HCT116 (cell line): ENCODE results near the gene PURA. TPM values are rescaled to one million over a fixed set of nuclear protein-coding genes. Genes with fewer than 3 reads are reported as not detected.

Source experiments
- ATAC-seq: fragments of 200-7000 bp; cut with Tn5 transposase; 2 replicates; pipeline ENCODE4 v1.9.1; 2020; ENCODE audit warnings: mild to moderate bottlenecking, moderate library complexity
- BruUV-seq: library from RNA; stranded (reverse); fragments of 400-500 nt; replicated peaks from 2 replicates; lab custom pipeline; 2021; lab: Mats Ljungman, UMichigan
- CTCF ChIA-PET: fragments of 300-600 bp; sonication (Branson Sonifier 250); formaldehyde crosslinking; loops from one replicate; lab custom pipeline; 2021; ENCODE audit warnings: antibody characterized with exemption; lab: Charles Lee
- POLR2A ChIA-PET: fragments of 300-600, 350-600 bp; sonication (Branson Sonifier 250); formaldehyde crosslinking; loops from one replicate; lab custom pipeline; 2021; ENCODE audit warnings: antibody characterized with exemption; lab: Charles Lee
- RAD21 ChIA-PET, 2 experiments: fragments of 300-600 bp; sonication (Branson Sonifier 250); formaldehyde crosslinking; loops; one replicate each; lab custom pipeline; 2023; ENCODE audit warnings: low total read pairs in 2 of 2; ENCODE audit not compliant: uncharacterized antibody in 2 of 2, unreplicated experiment in 2 of 2, low non-redundant PET in 1 of 2; lab: Charles Lee
- DNase-seq: peaks from one replicate; pipeline ENCODE4 v3.0.0-alpha.2; 2010; ENCODE audit warnings: low read depth, low spot score
- H2AFZ ChIP-seq: fragments of 200-600 bp; shearing (Covaris generic), sonication (generic); 2 replicates; pipeline ENCODE4 v1.6.1; 2017; ENCODE audit warnings: low read depth, mixed run types, mixed read lengths, antibody characterized with exemption, low read length; ENCODE audit not compliant: poor library complexity, severe bottlenecking
- H3K27ac ChIP-seq: 2 replicates; pipeline ENCODE4 v1.5.1; 2012; ENCODE audit warnings: low read depth, low read length
- H3K27me3 ChIP-seq: fragments of 200-600 bp; sonication (generic); 2 replicates; pipeline ENCODE4 v1.6.1; 2016; ENCODE audit warnings: mixed run types, low read length, mixed read lengths; ENCODE audit not compliant: insufficient read depth
- H3K36me3 ChIP-seq, 2 experiments: fragments of 200-500 bp in 1 of 2; fragments of 200-600 bp in 1 of 2; sonication (Bioruptor generic) in 1 of 2; sonication (generic) in 1 of 2; 2 replicates each; pipeline versions ENCODE4 v1.5.1 to v1.6.1; 2014 to 2016; ENCODE audit warnings: low read length in 2 of 2, inconsistent platforms in 1 of 2, mixed read lengths in 1 of 2, mixed run types in 1 of 2; ENCODE audit not compliant: insufficient read depth in 2 of 2, control insufficient read depth in 1 of 2
- H3K4me1 ChIP-seq, 2 experiments: fragments of 200-600 bp in 1 of 2; sonication (generic) in 1 of 2; 2 replicates each; pipeline versions ENCODE4 v1.5.1 to v1.6.1; 2012 to 2017; ENCODE audit warnings: low read length in 2 of 2, inconsistent platforms in 1 of 2, mild to moderate bottlenecking in 1 of 2, mixed read lengths in 1 of 2, mixed run types in 1 of 2, moderate library complexity in 1 of 2; ENCODE audit not compliant: insufficient read depth in 2 of 2, control insufficient read depth in 1 of 2
- H3K4me2 ChIP-seq: fragments of 200-600 bp; sonication (generic); 2 replicates; pipeline ENCODE4 v1.6.1; 2017; ENCODE audit warnings: mixed run types, low read length, mixed read lengths
- H3K4me3 ChIP-seq, 2 experiments: fragments of 200-600 bp in 1 of 2; sonication (generic) in 1 of 2; replicated peaks in 1 of 2; 2 replicates each; pipeline ENCODE4 v1.5.1; 2011 to 2016; ENCODE audit warnings: low read length in 2 of 2, control low read depth in 1 of 2, low read depth in 1 of 2, mild to moderate bottlenecking in 1 of 2, mixed read lengths in 1 of 2, mixed run types in 1 of 2
- H3K79me2 ChIP-seq: fragments of 200-600 bp; sonication (generic); 2 replicates; pipeline ENCODE4 v1.6.1; 2017; ENCODE audit warnings: mild to moderate bottlenecking, mixed run types, low read length, moderate library complexity, mixed read lengths; ENCODE audit not compliant: insufficient read depth
- H3K9ac ChIP-seq: fragments of 200-600 bp; sonication (generic); 2 replicates; pipeline ENCODE4 v1.6.1; 2016; ENCODE audit warnings: low read length, mixed read lengths
- H3K9me2 ChIP-seq: fragments of 200-600 bp; sonication (generic), shearing (Covaris generic); 2 replicates; pipeline ENCODE4 v1.6.1; 2017; ENCODE audit warnings: mixed run types, mild to moderate bottlenecking, moderate library complexity; ENCODE audit not compliant: insufficient read depth
- H3K9me3 ChIP-seq, 2 experiments: fragments of 200-500 bp in 1 of 2; fragments of 200-600 bp in 1 of 2; sonication (Bioruptor generic) in 1 of 2; sonication (generic) in 1 of 2; 2 replicates each; pipeline ENCODE4 v1.6.1; 2014 to 2017; ENCODE audit warnings: low read length in 2 of 2, mixed read lengths in 2 of 2, inconsistent platforms in 1 of 2, low read depth in 1 of 2, mild to moderate bottlenecking in 1 of 2, mixed run types in 1 of 2, moderate library complexity in 1 of 2; ENCODE audit not compliant: control insufficient read depth in 1 of 2, insufficient read depth in 1 of 2
- H4K20me1 ChIP-seq: fragments of 200-600 bp; sonication (generic), shearing (Covaris generic); 2 replicates; pipeline ENCODE4 v1.6.1; 2017; ENCODE audit warnings: mixed run types, mild to moderate bottlenecking, moderate library complexity; ENCODE audit not compliant: insufficient read depth
- CEBPB ChIP-seq: IDR thresholded peaks from 2 replicates; pipeline ENCODE4 v1.6.1; 2012; ENCODE audit warnings: low read depth
- EGR1 ChIP-seq: IDR thresholded peaks from 2 replicates; pipeline ENCODE4 v1.6.1; 2012; ENCODE audit warnings: low read depth
- ELF1 ChIP-seq: IDR thresholded peaks from 2 replicates; pipeline ENCODE4 v1.6.1; 2012; ENCODE audit warnings: low read depth, borderline replicate concordance
- EZH2 ChIP-seq: fragments of 200-600 bp; sonication (generic); IDR thresholded peaks from 2 replicates; pipeline ENCODE4 v1.6.1; 2017; ENCODE audit warnings: antibody characterized with exemption, mixed run types
- EZH2phosphoT487 ChIP-seq: fragments of 200-600 bp; IDR thresholded peaks from 2 replicates; pipeline ENCODE4 v1.6.1; 2018; ENCODE audit warnings: antibody characterized with exemption, borderline replicate concordance
- POLR2A ChIP-seq: IDR thresholded peaks from 2 replicates; pipeline ENCODE4 v1.7.0; 2011; ENCODE audit warnings: borderline replicate concordance; ENCODE audit not compliant: insufficient read depth, insufficient read length; ENCODE audit errors: extremely low read depth
- RAD21 ChIP-seq: IDR thresholded peaks from 2 replicates; pipeline ENCODE4 v1.6.1; 2012; ENCODE audit warnings: low read depth, mild to moderate bottlenecking
- SP1 ChIP-seq: IDR thresholded peaks from 2 replicates; pipeline ENCODE4 v1.6.1; 2012; ENCODE audit warnings: low read depth
- TCF7L2 ChIP-seq: IDR thresholded peaks from 2 replicates; pipeline ENCODE4 v1.7.0; 2011; ENCODE audit warnings: borderline replicate concordance, inconsistent platforms; ENCODE audit not compliant: insufficient read depth, insufficient read length; ENCODE audit errors: extremely low read depth
- YY1 ChIP-seq: IDR thresholded peaks from 2 replicates; pipeline ENCODE4 v1.6.1; 2011; ENCODE audit warnings: low read length, low read depth, moderate library complexity, mild to moderate bottlenecking; ENCODE audit not compliant: insufficient replicate concordance; ENCODE audit errors: extremely low read depth
- ZFX ChIP-seq: fragments of 450-650 bp; IDR thresholded peaks from 2 replicates; pipeline ENCODE4 v1.6.1; 2017
- intact Hi-C: fragments of 100-400 bp; cut with micrococcal nuclease; formaldehyde crosslinking; loops from 2 replicates; pipeline ENCODE4 v1.10.0; 2022
- total RNA-seq: library from RNA; stranded (reverse); gene quantifications from one replicate; pipeline ENCODE4 v1.2.1, GENCODE V29; 2021; ENCODE audit not compliant: unreplicated experiment
- TF ChIP-seq, protein P1 (sequence below): IDR thresholded peaks from 2 replicates; pipeline ENCODE4 v1.6.1; 2012
- TF ChIP-seq, protein P2 (sequence below): IDR thresholded peaks from 2 replicates; pipeline ENCODE4 v1.6.1; 2011; ENCODE audit warnings: mild to moderate bottlenecking, low read length, moderate library complexity; ENCODE audit not compliant: insufficient replicate concordance; ENCODE audit errors: extremely low read depth

Gene PURA
- total RNA-seq, 1 experiment from 2014 or later, result 15.2 TPM

DNA sequence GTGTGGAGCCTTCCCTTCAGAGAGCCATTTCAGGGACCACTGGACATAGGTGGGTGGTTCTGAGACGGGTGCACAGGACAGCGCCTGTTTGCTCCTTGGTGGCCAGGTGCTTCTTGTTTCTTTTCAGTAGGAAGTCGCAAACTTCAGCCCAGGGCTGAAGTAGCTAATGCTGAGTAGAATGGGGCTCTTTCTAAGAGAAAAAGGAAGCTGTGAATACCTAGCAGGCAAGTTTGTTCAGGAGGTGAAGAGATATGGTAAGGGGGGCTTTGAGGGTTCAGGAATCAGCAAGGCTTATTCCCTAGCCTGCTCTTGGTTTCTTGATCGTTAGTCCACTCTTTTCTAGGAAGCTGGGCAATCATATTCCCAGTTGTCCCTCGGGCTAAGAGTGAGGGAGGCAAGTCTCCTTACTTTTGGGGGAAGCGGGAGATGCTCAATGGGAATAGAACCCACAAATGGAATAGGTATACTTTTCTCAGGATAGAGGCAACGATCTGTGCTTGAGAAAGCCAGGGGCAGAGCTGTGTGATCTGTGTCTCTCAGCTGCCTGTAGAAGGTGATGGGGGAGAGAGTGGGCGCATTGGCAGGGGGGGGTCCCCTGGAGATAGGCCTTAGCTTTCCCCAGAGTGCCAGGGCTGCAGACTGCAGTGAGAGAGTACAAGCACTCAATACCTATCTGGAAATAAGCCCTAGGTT lies 1.9 kb upstream of the PURA start:
- CTCF ChIA-PET, result interaction anchor here (1.4 kb wide), 1 partner anchor 39 kb away, joined by 4 read pairs; no protein-coding TSS in a partner anchor
- H3K4me1 ChIP-seq, result peaks cover 6 to 38% of the 10 kb centered on the region in 2 experiments
- H3K27me3 ChIP-seq, result no peaks in the 10 kb centered on the region
- BruUV-seq, result no TSS peak
- H3K4me2 ChIP-seq, result peak overlapping the region; percentile 91; the same call in 1 of the 2 replicates
- H3K9me2 ChIP-seq, result no peaks in the 10 kb centered on the region
- ATAC-seq, result no peak
- intact Hi-C loops, result no loop called here
- H3K27ac ChIP-seq, result no peak overlapping the region
- POLR2A ChIA-PET, result interaction anchor here (0.7 kb wide), 3 partner anchors 20 to 91 kb away, joined by 4 to 7 read pairs (median 5); no protein-coding TSS in a partner anchor
- DNase-seq, result no peak
- H3K79me2 ChIP-seq, result peaks cover 75% of the 10 kb centered on the region
- no peaks in the 10 kb centered on the region for H3K36me3 ChIP-seq
- no peak for TF ChIP-seq TCF7L2
- TF ChIP-seq ELF1, result no peak
- no peak for TF ChIP-seq POLR2A
- TF ChIP-seq ZFX, result no peak
- TF ChIP-seq SP1, result no peak
- TF ChIP-seq, protein P1, sequence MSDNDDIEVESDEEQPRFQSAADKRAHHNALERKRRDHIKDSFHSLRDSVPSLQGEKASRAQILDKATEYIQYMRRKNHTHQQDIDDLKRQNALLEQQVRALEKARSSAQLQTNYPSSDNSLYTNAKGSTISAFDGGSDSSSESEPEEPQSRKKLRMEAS, result no peak
- TF ChIP-seq EGR1, result no peak
- no peak for TF ChIP-seq EZH2
- no peak for TF ChIP-seq CEBPB
- TF ChIP-seq YY1, result no peak
- TF ChIP-seq EZH2phosphoT487, result no peak
- no peak for TF ChIP-seq RAD21
- TF ChIP-seq, protein P2, sequence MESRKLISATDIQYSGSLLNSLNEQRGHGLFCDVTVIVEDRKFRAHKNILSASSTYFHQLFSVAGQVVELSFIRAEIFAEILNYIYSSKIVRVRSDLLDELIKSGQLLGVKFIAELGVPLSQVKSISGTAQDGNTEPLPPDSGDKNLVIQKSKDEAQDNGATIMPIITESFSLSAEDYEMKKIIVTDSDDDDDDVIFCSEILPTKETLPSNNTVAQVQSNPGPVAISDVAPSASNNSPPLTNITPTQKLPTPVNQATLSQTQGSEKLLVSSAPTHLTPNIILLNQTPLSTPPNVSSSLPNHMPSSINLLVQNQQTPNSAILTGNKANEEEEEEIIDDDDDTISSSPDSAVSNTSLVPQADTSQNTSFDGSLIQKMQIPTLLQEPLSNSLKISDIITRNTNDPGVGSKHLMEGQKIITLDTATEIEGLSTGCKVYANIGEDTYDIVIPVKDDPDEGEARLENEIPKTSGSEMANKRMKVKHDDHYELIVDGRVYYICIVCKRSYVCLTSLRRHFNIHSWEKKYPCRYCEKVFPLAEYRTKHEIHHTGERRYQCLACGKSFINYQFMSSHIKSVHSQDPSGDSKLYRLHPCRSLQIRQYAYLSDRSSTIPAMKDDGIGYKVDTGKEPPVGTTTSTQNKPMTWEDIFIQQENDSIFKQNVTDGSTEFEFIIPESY, result no peak
- no peak overlapping the region for H3K9ac ChIP-seq
- no peaks in the 10 kb centered on the region for H4K20me1 ChIP-seq
- no peak overlapping the region for H3K4me3 ChIP-seq
- no peak overlapping the region for H2AFZ ChIP-seq
- no peaks in the 10 kb centered on the region for H3K9me3 ChIP-seq
- RAD21 ChIA-PET, result interaction anchor here in 1 of 2 experiments (0.6 kb wide), 1 partner anchor 32 kb away, joined by 3 read pairs; no protein-coding TSS in a partner anchor
